ENCODE data around the gene MTMR2. TPM values are rescaled to one million over a fixed set of nuclear protein-coding genes. Genes with fewer than 3 reads are reported as not detected.

The MTMR2 gene
- total RNA-seq, 1 donor from 2014 or later = 14.7 TPM

GRCh38 chr11:95800438-95800837 is 123.5 kb downstream of the MTMR2 start:
- Histone ChIP-seq H3K9me3 (no peaks in the 10 kb centered on the region), H3K4me3 (no peak overlapping the region), H3K4me1 (no peaks in the 10 kb centered on the region), H3K36me3 (peaks cover 8 to 9% of the 10 kb centered on the region in 2 donors), H3K27me3 (no peaks in the 10 kb centered on the region), H3K27ac (no peak overlapping the region)
- no peak for TF ChIP-seq CTCF (IDR thresholded peaks at IDR 0.05)
- DNase-seq (ENCODE audit: low spot score in 2 of 2) = no peak
- intact Hi-C loops (cut with DNase I) = no loop called here

GRCh38 chr11:95799546-95799945 is 124.4 kb downstream of the MTMR2 start:
- Histone ChIP-seq H3K4me3 (no peak overlapping the region), H3K27me3 (no peaks in the 10 kb centered on the region), H3K36me3 (peaks cover 8 to 9% of the 10 kb centered on the region in 2 donors), H3K4me1 (no peaks in the 10 kb centered on the region), H3K9me3 (no peaks in the 10 kb centered on the region), H3K27ac (no peak overlapping the region)
- DNase-seq (ENCODE audit: low spot score in 2 of 2) = no peak
- intact Hi-C loops (cut with DNase I) = no loop called here
- TF ChIP-seq CTCF (IDR thresholded peaks at IDR 0.05) = no peak

- intact Hi-C loops (cut with DNase I) = no loop called here
- TF ChIP-seq CTCF (IDR thresholded peaks at IDR 0.05) = no peak
- DNase-seq (ENCODE audit: low spot score in 2 of 2) = no peak
- Histone ChIP-seq H3K27me3 (no peaks in the 10 kb centered on the region), H3K27ac (no peak overlapping the region), H3K4me1 (peaks cover 0 to 9% of the 10 kb centered on the region in 2 donors), H3K36me3 (peaks cover 8 to 9% of the 10 kb centered on the region in 2 donors), H3K9me3 (no peaks in the 10 kb centered on the region), H3K4me3 (no peak overlapping the region)
Observed at GRCh38 chr11:95796501-95796900, 127.4 kb downstream of the MTMR2 start.

- no peak for TF ChIP-seq CTCF (IDR thresholded peaks at IDR 0.05)
- no peak overlapping the region for H3K27ac ChIP-seq
- DNase-seq (ENCODE audit: low spot score in 2 of 2) = no peak
- H3K36me3 ChIP-seq = peaks cover 6 to 8% of the 10 kb centered on the region in 2 donors
- no peaks in the 10 kb centered on the region for H3K9me3 ChIP-seq
- peaks cover 0 to 13% of the 10 kb centered on the region in 2 donors for H3K4me1 ChIP-seq
- no peaks in the 10 kb centered on the region for H3K27me3 ChIP-seq
- intact Hi-C loops (cut with DNase I) = no loop called here
- no peak overlapping the region for H3K4me3 ChIP-seq
Observed at GRCh38 chr11:95795627-95796295, 128.1 kb downstream of the MTMR2 start.

GRCh38 chr11:95794086-95794485 is 129.8 kb downstream of the MTMR2 start:
- intact Hi-C loops (cut with DNase I) = no loop called here

More at GRCh38 chr11:95794086-95794485, 129.8 kb downstream of the MTMR2 start:
- Histone ChIP-seq H3K27me3 (no peaks in the 10 kb centered on the region), H3K27ac (no peak overlapping the region), H3K4me3 (no peak overlapping the region), H3K4me1 (peaks cover 0 to 13% of the 10 kb centered on the region in 2 donors), H3K9me3 (no peaks in the 10 kb centered on the region), H3K36me3 (no peaks in the 10 kb centered on the region)
- no peak for DNase-seq (ENCODE audit: low spot score in 2 of 2)
- TF ChIP-seq CTCF (IDR thresholded peaks at IDR 0.05) = no peak
